ENCODE data around the gene SELENOK. TPM values are rescaled to one million over a fixed set of nuclear protein-coding genes. Genes with fewer than 3 reads are reported as not detected.

SELENOK gene
- total and polyA plus RNA-seq, 2 of the 13 experiments (the other 11 are each of a cell fraction or from before 2014, with no cell fraction given) = 67.0 to 81.0 TPM

- TF ChIP-seq, protein P1, sequence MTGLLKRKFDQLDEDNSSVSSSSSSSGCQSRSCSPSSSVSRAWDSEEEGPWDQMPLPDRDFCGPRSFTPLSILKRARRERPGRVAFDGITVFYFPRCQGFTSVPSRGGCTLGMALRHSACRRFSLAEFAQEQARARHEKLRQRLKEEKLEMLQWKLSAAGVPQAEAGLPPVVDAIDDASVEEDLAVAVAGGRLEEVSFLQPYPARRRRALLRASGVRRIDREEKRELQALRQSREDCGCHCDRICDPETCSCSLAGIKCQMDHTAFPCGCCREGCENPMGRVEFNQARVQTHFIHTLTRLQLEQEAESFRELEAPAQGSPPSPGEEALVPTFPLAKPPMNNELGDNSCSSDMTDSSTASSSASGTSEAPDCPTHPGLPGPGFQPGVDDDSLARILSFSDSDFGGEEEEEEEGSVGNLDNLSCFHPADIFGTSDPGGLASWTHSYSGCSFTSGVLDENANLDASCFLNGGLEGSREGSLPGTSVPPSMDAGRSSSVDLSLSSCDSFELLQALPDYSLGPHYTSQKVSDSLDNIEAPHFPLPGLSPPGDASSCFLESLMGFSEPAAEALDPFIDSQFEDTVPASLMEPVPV (CRISPR knock-in tag; IDR thresholded peaks at IDR 0.05) = no peak; the same call in 1 of the 2 replicates
- TF ChIP-seq ZNF883 (CRISPR knock-in tag; IDR thresholded peaks at IDR 0.05; ENCODE audit: not compliant biosample characterization) = no peak
- no peak for TF ChIP-seq ZNF616 (CRISPR knock-in tag; IDR thresholded peaks at IDR 0.05; ENCODE audit: low read depth)
- TF ChIP-seq, protein P2, sequence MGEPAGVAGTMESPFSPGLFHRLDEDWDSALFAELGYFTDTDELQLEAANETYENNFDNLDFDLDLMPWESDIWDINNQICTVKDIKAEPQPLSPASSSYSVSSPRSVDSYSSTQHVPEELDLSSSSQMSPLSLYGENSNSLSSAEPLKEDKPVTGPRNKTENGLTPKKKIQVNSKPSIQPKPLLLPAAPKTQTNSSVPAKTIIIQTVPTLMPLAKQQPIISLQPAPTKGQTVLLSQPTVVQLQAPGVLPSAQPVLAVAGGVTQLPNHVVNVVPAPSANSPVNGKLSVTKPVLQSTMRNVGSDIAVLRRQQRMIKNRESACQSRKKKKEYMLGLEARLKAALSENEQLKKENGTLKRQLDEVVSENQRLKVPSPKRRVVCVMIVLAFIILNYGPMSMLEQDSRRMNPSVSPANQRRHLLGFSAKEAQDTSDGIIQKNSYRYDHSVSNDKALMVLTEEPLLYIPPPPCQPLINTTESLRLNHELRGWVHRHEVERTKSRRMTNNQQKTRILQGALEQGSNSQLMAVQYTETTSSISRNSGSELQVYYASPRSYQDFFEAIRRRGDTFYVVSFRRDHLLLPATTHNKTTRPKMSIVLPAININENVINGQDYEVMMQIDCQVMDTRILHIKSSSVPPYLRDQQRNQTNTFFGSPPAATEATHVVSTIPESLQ (CRISPR knock-in tag; conservative IDR thresholded peaks at IDR 0.05) = no peak
- no peak for TF ChIP-seq ZNF33B (CRISPR knock-in tag; IDR thresholded peaks at IDR 0.05)
- TF ChIP-seq ZNF7 (CRISPR knock-in tag; IDR thresholded peaks at IDR 0.05) = no peak
- TF ChIP-seq HCFC1 (IDR thresholded peaks at IDR 0.05; ENCODE audit: low read depth, low read length) = no peak
- TF ChIP-seq KDM5B (CRISPR knock-in tag; IDR thresholded peaks at IDR 0.05; ENCODE audit: borderline replicate concordance) = no peak; the same call in 1 of the 2 replicates
- no peak for TF ChIP-seq PCBP1 (IDR thresholded peaks at IDR 0.05; ENCODE audit: borderline replicate concordance, low read depth, low read length)
- TF ChIP-seq ATAD3A (CRISPR knock-in tag; IDR thresholded peaks at IDR 0.05) = no peak
- TF ChIP-seq SMC3 (IDR thresholded peaks at IDR 0.05; ENCODE audit: low read length) = no peak
- TF ChIP-seq MBD4 (IDR thresholded peaks at IDR 0.05; ENCODE audit: borderline replicate concordance, low read length) = no peak
- no peak for TF ChIP-seq ERF (CRISPR knock-in tag; IDR thresholded peaks at IDR 0.05)
- TF ChIP-seq ZBTB39 (CRISPR knock-in tag; IDR thresholded peaks at IDR 0.05) = peak; percentile 61; the same call in 1 of the 2 replicates
- TF ChIP-seq CHD4 (IDR thresholded peaks at IDR 0.05; ENCODE audit: borderline replicate concordance, low read length) = peak; percentile 95
- no peak for TF ChIP-seq HOXA9 (CRISPR knock-in tag; IDR thresholded peaks at IDR 0.05; ENCODE audit: borderline replicate concordance)
- TF ChIP-seq E2F5 (CRISPR knock-in tag; conservative IDR thresholded peaks at IDR 0.05) = no peak
- TF ChIP-seq, protein P3, sequence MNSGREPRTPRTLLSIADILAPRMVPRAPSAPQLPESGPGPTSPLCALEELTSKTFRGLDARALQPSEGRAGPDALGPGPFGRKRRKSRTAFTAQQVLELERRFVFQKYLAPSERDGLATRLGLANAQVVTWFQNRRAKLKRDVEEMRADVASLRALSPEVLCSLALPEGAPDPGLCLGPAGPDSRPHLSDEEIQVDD (CRISPR knock-in tag; IDR thresholded peaks at IDR 0.05; ENCODE audit: borderline replicate concordance) = no peak
- TF ChIP-seq MAZ (IDR thresholded peaks at IDR 0.05; ENCODE audit: borderline replicate concordance, low read depth, low read length) = no peak
- no peak for TF ChIP-seq MAZ (CRISPR knock-in tag; IDR thresholded peaks at IDR 0.05; ENCODE audit: low read depth)
- TF ChIP-seq ZNF10 (CRISPR knock-in tag; IDR thresholded peaks at IDR 0.05; ENCODE audit: borderline replicate concordance, low read depth) = no peak
Measured at GRCh38 chr3:53843195-53844177, 48.2 kb downstream of the SELENOK start (continued).
